ENCODE measurements around the gene VENTX. TPM values are rescaled to one million over a fixed set of nuclear protein-coding genes. Genes with fewer than 3 reads are reported as not detected.

Gene VENTX
- total RNA-seq, 4 donors from 2014 or later = 0.32 to 6.0 (median 2.4) TPM

DNA sequence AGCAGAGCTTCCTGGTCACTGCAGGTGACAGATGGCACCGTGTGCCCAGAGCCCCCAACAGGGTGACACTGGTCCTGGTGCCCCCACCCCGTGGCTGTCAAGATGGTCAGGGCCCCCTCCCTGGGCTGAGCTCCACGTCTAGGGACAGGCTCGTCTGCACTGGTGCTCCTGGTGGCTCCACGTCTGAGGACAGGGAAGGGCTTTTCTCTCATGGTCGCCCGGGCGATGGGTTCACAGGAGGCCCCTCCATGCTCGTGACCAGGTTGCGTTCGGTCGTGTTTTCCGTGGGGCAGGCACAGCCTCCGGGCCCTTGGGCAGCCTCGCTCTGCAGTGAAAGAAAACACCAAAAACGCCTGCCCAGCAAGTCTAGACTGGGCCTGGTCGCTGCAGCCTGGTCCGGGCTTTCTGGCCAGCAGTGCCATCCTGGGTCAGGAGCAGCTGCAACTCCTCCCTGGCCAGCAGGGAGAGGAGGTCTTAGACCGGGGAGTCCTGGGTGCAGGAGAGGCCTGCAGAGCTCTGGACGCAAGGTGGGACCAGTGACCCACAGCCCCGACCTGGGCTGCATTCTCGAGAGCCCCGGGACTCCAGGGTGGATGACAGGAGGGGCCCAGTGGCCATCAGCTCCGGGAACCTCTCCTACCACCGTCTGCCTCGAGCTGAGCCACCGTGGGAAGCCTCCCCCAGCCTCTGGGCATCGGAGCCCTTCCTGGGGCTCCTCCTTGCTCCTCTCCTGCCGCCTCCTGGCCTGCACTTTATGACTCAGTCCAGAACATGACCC lies 35.5 kb upstream of the VENTX start:
- DNase-seq (ENCODE audit: low spot score) = no peak
- no peak for ATAC-seq (ENCODE audit: low FRiP score)
- TF ChIP-seq, protein P1, sequence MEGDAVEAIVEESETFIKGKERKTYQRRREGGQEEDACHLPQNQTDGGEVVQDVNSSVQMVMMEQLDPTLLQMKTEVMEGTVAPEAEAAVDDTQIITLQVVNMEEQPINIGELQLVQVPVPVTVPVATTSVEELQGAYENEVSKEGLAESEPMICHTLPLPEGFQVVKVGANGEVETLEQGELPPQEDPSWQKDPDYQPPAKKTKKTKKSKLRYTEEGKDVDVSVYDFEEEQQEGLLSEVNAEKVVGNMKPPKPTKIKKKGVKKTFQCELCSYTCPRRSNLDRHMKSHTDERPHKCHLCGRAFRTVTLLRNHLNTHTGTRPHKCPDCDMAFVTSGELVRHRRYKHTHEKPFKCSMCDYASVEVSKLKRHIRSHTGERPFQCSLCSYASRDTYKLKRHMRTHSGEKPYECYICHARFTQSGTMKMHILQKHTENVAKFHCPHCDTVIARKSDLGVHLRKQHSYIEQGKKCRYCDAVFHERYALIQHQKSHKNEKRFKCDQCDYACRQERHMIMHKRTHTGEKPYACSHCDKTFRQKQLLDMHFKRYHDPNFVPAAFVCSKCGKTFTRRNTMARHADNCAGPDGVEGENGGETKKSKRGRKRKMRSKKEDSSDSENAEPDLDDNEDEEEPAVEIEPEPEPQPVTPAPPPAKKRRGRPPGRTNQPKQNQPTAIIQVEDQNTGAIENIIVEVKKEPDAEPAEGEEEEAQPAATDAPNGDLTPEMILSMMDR (IDR thresholded peaks at IDR 0.05) = no peak

DNA sequence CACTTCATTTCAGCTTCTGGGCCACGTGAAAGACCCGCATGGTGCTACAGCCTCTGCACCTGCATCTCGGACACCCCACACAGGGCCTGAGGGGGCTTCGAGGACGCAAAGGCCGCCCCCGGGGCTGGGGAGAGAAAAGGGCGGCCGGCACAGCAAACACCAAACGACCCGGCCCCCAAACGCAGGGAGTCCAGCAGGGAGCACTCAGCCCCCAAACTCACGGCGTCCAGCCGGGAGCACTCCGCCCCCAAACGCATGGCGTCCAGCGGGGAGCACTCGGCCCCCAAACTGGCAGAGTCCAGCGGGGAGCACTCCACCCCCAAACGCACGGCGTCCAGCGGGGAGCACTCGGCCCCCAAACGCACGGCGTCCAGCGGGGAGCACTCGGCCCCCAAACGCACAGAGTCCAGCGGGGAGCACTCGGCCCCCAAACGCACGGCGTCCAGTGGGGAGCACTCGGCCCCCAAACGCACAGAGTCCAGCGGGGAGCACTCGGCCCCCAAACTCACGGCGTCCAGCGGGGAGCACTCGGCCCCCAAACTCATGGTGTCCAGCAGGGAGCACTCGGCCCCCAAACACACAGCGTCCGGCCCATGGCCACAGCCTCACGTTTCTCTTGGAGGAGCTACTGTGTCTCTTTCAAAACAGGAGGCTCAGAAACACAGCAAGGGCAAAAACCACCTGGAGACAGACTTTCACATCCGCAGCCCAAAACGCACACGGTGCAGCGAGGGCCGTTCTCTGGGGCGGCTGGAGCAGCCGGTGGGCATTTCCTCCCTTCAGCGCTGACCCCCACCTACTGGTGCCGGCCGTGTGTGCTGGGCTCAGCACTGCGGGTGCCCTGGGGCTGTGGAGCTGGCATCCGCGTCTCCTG lies 34.6 kb upstream of the VENTX start:
- no peak for ATAC-seq (ENCODE audit: low FRiP score)
- no peak for DNase-seq (ENCODE audit: low spot score)
- TF ChIP-seq, protein P1 (IDR thresholded peaks at IDR 0.05) = no peak

DNA sequence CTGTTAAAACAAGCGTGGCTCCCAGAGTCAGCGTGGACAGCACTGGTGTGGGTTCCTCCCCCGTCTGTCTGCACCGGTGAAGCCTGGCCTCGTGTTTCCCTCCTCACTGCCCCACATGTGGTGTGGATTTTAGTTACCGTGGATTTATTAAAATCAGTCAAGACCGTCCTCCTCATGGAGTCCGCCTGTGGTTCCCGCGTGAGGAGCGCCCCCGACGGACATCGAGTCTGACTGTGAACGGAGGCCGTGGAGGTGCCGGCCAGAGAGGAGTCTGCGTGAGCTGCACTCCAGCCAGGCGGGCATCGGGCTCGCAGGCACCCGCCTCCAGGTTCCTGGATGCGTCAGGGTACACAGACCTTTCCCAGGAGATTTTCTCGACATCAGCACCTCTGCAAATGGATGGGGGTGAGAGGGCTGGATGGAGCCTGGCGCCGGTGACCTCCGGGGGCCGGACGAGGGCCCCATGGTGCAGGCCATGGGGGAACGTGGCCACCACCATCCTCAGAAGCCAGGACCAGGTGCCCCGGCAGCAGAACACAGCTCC lies 33.9 kb upstream of the VENTX start:
- TF ChIP-seq, protein P1 (IDR thresholded peaks at IDR 0.05) = no peak
- no peak for ATAC-seq (ENCODE audit: low FRiP score)
- DNase-seq (ENCODE audit: low spot score) = no peak

DNA sequence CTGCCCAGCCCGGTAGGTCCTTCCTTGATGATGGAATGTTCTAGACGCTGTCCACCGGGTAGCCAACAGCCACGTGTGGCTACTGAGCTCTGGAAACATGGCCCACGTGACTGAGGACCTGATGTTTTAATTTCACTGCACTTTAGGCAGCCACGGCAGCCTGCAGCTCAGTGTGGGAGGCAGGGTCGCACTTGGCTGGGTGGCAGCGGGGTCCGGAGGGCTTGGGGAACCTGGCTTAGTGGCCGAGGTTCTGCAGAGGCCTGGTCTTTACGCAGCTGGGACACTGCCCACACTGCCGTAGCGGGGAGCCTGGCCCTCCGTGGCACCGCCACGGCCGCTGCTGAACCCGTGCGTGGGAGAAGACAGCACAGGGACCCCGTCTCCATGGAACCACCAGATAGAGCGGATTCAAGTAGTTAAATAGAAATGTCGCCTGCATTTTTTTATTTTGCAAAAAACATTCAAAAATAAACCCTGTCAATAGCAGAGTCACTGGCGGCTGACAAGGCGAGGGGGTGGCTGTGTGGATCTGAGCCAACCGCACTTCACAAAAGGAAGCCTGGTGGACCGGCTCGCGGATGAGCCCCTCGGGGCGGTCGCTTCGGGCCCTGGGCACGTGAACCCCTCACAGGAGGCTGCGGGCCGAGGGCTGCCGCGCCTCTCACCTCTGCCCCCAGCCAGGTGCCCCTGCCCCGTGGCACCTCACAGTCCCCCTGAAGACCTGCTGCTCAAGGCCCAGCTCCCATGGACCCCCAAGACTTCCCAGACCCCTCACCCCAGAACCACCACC lies 33.2 kb upstream of the VENTX start:
- TF ChIP-seq, protein P1 (IDR thresholded peaks at IDR 0.05) = no peak
- DNase-seq (ENCODE audit: low spot score) (no peak), ATAC-seq (ENCODE audit: low FRiP score) (no peak)

DNA sequence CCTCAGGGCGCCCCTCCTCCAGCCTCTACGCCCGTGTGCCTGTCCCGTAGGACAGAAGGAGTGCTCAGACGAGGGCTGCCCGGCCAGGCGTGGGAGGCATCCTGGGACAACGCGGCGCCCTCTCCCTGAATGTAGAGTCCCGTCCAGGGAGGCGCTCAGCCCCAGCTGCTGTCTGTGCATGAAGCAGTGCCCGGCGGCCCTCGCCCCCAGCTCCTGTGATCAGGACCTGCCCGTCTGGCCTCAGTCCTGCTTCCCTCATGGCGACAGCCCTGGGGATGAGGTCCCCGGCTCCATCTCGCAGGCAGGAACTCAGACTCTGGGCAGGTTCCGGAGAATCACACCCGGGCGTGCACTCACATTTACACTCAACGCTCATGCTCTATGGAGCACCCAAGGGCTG lies 32.5 kb upstream of the VENTX start:
- TF ChIP-seq, protein P1 (IDR thresholded peaks at IDR 0.05) = no peak
- no peak for ATAC-seq (ENCODE audit: low FRiP score)
- DNase-seq (ENCODE audit: low spot score) = no peak

DNA sequence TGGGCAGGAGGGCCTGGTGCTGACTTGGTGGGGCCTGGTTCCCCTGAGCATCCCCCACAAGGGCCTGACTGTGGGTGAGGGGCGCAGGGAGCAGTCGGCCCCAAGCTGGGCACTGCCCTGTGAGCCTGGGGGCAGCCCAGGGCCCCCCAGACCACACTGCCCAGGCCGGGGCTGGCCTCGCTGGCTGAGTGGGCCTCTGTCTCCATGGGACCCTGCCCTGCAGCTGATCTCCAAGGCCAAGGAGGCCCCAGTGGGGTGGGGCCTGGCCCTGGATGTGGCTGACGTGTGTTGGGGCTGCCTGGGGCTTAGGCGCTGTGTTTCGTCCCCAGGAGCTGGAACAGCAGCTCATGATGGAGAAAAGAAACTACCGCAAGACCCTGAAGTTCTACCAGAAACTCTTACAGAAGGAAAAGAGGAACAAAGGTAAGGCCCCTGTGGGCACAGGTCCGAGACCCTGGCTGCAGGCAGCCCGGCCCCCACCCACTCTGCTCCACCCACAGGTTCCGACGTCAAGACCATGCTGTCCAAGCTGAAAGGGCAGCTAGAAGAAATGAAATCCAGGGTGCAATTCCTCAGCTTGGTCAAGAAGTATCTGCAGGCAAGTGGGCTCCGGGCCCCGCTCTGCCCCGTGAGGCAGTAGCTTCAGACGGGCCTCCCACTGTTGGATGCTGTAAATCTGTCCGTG lies 31.2 kb upstream of the VENTX start:
- TF ChIP-seq, protein P1 (IDR thresholded peaks at IDR 0.05) = no peak
- no peak for DNase-seq (ENCODE audit: low spot score)
- no peak for ATAC-seq (ENCODE audit: low FRiP score)

All from omental fat pad (tissue), 4 donors.